Activated CD4-positive, alpha-beta T cell treated with anti-CD3 and anti-CD28 coated beads, Interleukin-2, amount 50 U/mL, for 24 hours (primary cell): ENCODE measurements around the gene RGL3.
"Not testable (repeated sequence)": the region's sequence is repeated elsewhere in the genome, so short reads cannot be mapped to it uniquely, and the experiment has no call there.

Experiments
- DNase-seq, 2 donors: peaks; one replicate each; pipeline ENCODE4 v3.0.0-alpha.2; 2020; ENCODE audit warnings: low read depth in 1 of 2, low spot score in 1 of 2

The RGL3 gene

GRCh38 chr19:11450570-11451326 is 31.6 kb upstream of the RGL3 start:
- DNase-seq = no peak

- DNase-seq = no peak
Observed at GRCh38 chr19:11448923-11449554, 29.9 kb upstream of the RGL3 start.

GRCh38 chr19:11448410-11448809 is 29.3 kb upstream of the RGL3 start:
- DNase-seq = no peak

GRCh38 chr19:11447347-11448262 is 28.5 kb upstream of the RGL3 start:
- DNase-seq = no peak

- DNase-seq = peak; percentile 16 to 20
Observed at GRCh38 chr19:11446652-11447301, 27.7 kb upstream of the RGL3 start.

- DNase-seq = no peak
Observed at GRCh38 chr19:11446271-11446651, 27.1 kb upstream of the RGL3 start.

- DNase-seq = no peak
Observed at GRCh38 chr19:11445141-11445540, 26.0 kb upstream of the RGL3 start.

GRCh38 chr19:11444059-11444458 is 24.9 kb upstream of the RGL3 start:
- DNase-seq = no peak

GRCh38 chr19:11437955-11438354 is 18.8 kb upstream of the RGL3 start:
- DNase-seq = no peak

- peak in 1 of 2 donors; percentile 12 for DNase-seq
Observed at GRCh38 chr19:11435833-11436313, 16.8 kb upstream of the RGL3 start.

- DNase-seq = peak; percentile 96 to 100
Observed at GRCh38 chr19:11435057-11435832, 16.1 kb upstream of the RGL3 start, which contains the start of the genes ODAD3 and PRKCSH. ODAD3 (minus strand) TSS chr19:11435121; CDS start chr19:11435016, 105 bp downstream. PRKCSH (plus strand) TSS chr19:11435635; CDS start chr19:11436118, 483 bp downstream.

- DNase-seq = no peak
Observed at GRCh38 chr19:11434703-11435056, 15.6 kb upstream of the RGL3 start.

- not testable (repeated sequence) for DNase-seq
Observed at GRCh38 chr19:11433526-11433925, 14.4 kb upstream of the RGL3 start.

GRCh38 chr19:11426656-11427055 is 7.5 kb upstream of the RGL3 start:
- DNase-seq = no peak

GRCh38 chr19:11425719-11426457 is 6.8 kb upstream of the RGL3 start:
- DNase-seq = no peak

GRCh38 chr19:11423791-11424181 is 4.7 kb upstream of the RGL3 start:
- no peak for DNase-seq

GRCh38 chr19:11423164-11423790 is 4.2 kb upstream of the RGL3 start:
- DNase-seq = no peak

GRCh38 chr19:11422163-11423065 is 3.3 kb upstream of the RGL3 start:
- peak; percentile 22 to 41 for DNase-seq
